Keratinocyte (primary cell): ENCODE results near the gene STK32B. TPM values are rescaled to one million over a fixed set of nuclear protein-coding genes. Genes with fewer than 3 reads are reported as not detected.

ENCODE experiments used
- DNase-seq: peaks from one replicate; pipeline ENCODE4 v3.0.0-alpha.2; 2011; ENCODE audit warnings: low read depth, missing footprints, low spot score
- FAIRE-seq: peaks from 2 replicates; lab custom pipeline; 2011; peaks lifted over from hg19 to GRCh38; lab: Jason Lieb, UNC
- H2AFZ ChIP-seq: 2 replicates; pipeline ENCODE4 v1.6.0; 2012; ENCODE audit warnings: low read length, control low read depth, inconsistent platforms; ENCODE audit not compliant: control insufficient read depth
- H3K27ac ChIP-seq: 2 replicates; pipeline ENCODE4 v1.5.1; 2011; ENCODE audit warnings: low read length; ENCODE audit not compliant: control insufficient read depth, insufficient read depth
- H3K27me3 ChIP-seq: 3 replicates; pipeline ENCODE4 v1.6.0; 2011; ENCODE audit warnings: low read length; ENCODE audit not compliant: control insufficient read depth, insufficient read depth; ENCODE audit errors: extremely low read depth
- H3K36me3 ChIP-seq, 2 experiments: 2 replicates in 1 of 2; 3 replicates in 1 of 2; pipeline ENCODE4 v1.5.1; 2011; ENCODE audit warnings: low read length in 2 of 2, mild to moderate bottlenecking in 1 of 2; ENCODE audit not compliant: control insufficient read depth in 2 of 2, insufficient read depth in 2 of 2; ENCODE audit errors: extremely low read depth in 1 of 2
- H3K4me1 ChIP-seq: 3 replicates; pipeline ENCODE4 v1.5.1; 2011; ENCODE audit warnings: low read length; ENCODE audit not compliant: control insufficient read depth, insufficient read depth; ENCODE audit errors: extremely low read depth
- H3K4me2 ChIP-seq: 3 replicates; pipeline ENCODE4 v1.6.0; 2011; ENCODE audit warnings: low read depth, low read length; ENCODE audit not compliant: control insufficient read depth, insufficient read depth; ENCODE audit errors: extremely low read depth
- H3K4me3 ChIP-seq, 3 experiments: fragments of 200-600 bp in 1 of 3; sonication (generic) in 1 of 3; 2 replicates in 2 of 3; 3 replicates in 1 of 3; pipeline ENCODE4 v1.5.1; 2011 to 2016; ENCODE audit warnings: low read length in 3 of 3, mild to moderate bottlenecking in 3 of 3, control low read depth in 2 of 3, inconsistent platforms in 1 of 3, low read depth in 1 of 3, mixed read lengths in 1 of 3, mixed run types in 1 of 3, moderate library complexity in 1 of 3; ENCODE audit not compliant: control insufficient read depth in 2 of 3, insufficient read depth in 2 of 3; ENCODE audit errors: extremely low read depth in 1 of 3
- H3K79me2 ChIP-seq: 2 replicates; pipeline ENCODE4 v1.6.0; 2012; ENCODE audit warnings: low read length; ENCODE audit not compliant: control insufficient read depth, insufficient read depth
- H3K9ac ChIP-seq: 3 replicates; pipeline ENCODE4 v1.6.0; 2011; ENCODE audit warnings: low read length; ENCODE audit not compliant: control insufficient read depth, insufficient read depth; ENCODE audit errors: extremely low read depth
- H3K9me1 ChIP-seq: 3 replicates; pipeline ENCODE4 v1.6.0; 2011; ENCODE audit warnings: low read length; ENCODE audit not compliant: control insufficient read depth, insufficient read depth; ENCODE audit errors: extremely low read depth
- H3K9me3 ChIP-seq: 2 replicates; pipeline ENCODE4 v1.5.1; 2012; ENCODE audit warnings: low read depth, low read length; ENCODE audit not compliant: control insufficient read depth
- H4K20me1 ChIP-seq: 3 replicates; pipeline ENCODE4 v1.6.0; 2011; ENCODE audit warnings: low read length; ENCODE audit not compliant: control insufficient read depth, insufficient read depth; ENCODE audit errors: extremely low read depth
- CTCF ChIP-seq, 3 experiments: IDR thresholded peaks in 1 of 3; conservative IDR thresholded peaks in 1 of 3; optimal IDR thresholded peaks in 1 of 3; 2 replicates in 2 of 3; 3 replicates in 1 of 3; pipeline versions ENCODE3 to v1.5.1; 2011; ENCODE audit warnings: low read length in 3 of 3, mild to moderate bottlenecking in 3 of 3, moderate library complexity in 2 of 3, control low read depth in 1 of 3, inconsistent platforms in 1 of 3; ENCODE audit not compliant: insufficient read depth in 2 of 3; ENCODE audit errors: extremely low read depth in 1 of 3
- EZH2 ChIP-seq: IDR thresholded peaks from one replicate; pipeline ENCODE4 v1.6.1; 2012; ENCODE audit warnings: inconsistent platforms, mild to moderate bottlenecking, low read length, moderate library complexity
- dilution Hi-C: fragments of 300-500 bp; cut with MboI; formaldehyde crosslinking; loops from one replicate; pipeline ENCODE4 v1.7.0; 2020; ENCODE audit warnings: low sequenced_read_pairs; ENCODE audit not compliant: extremely low pct_ligation_motif_present
- polyA plus RNA-seq, 5 experiments: library from polyadenylated mRNA; depleted of rRNA in 3 of 5; stranded (reverse) in 3 of 5; stranded (forward) in 1 of 5; unstranded in 1 of 5; fragments of >200 nt; gene quantifications; 1 replicate in 1 of 5; 2 replicates in 3 of 5; 3 replicates in 1 of 5; pipeline versions ENCODE4 v1.2.1 to v1.2.3, GENCODE V29; 2011 to 2012; ENCODE audit warnings: missing spikeins in 2 of 5, low read depth in 1 of 5, low replicate concordance in 1 of 5

STK32B gene
- polyA plus RNA-seq, 1 donor (not counting 4 experiments of a cell fraction or from before 2014, with no cell fraction given) = 3.4 TPM

- FAIRE-seq (no peak), DNase-seq (no peak)
- Histone ChIP-seq H3K4me3 (no peak overlapping the region), H3K9ac (no peak overlapping the region), H3K27ac (no peak overlapping the region), H3K9me1 (no peaks in the 10 kb centered on the region), H3K4me2 (no peak overlapping the region), H3K27me3 (no peaks in the 10 kb centered on the region), H2AFZ (no peak overlapping the region), H3K4me1 (no peaks in the 10 kb centered on the region), H4K20me1 (no peaks in the 10 kb centered on the region), H3K36me3 (no peaks in the 10 kb centered on the region), H3K9me3 (no peaks in the 10 kb centered on the region), H3K79me2 (no peaks in the 10 kb centered on the region)
- dilution Hi-C loops = no loop called here
- TF ChIP-seq CTCF (optimal IDR thresholded peaks at IDR 0.05 in 1 of 3, IDR thresholded peaks at IDR 0.05 in 1 of 3, conservative IDR thresholded peaks at IDR 0.05 in 1 of 3; ENCODE audit: extremely low read depth in 1 of 3, insufficient read depth in 2 of 3, low read length in 3 of 3) (no peak), EZH2 (no peak)
These were observed 75.6 kb downstream of the STK32B start for GRCh38 chr4:5126857-5127256.

- Histone ChIP-seq H3K27me3 (no peaks in the 10 kb centered on the region), H3K79me2 (no peaks in the 10 kb centered on the region), H3K36me3 (no peaks in the 10 kb centered on the region), H3K27ac (no peak overlapping the region), H4K20me1 (no peaks in the 10 kb centered on the region), H3K9me1 (no peaks in the 10 kb centered on the region), H2AFZ (no peak overlapping the region), H3K4me3 (no peak overlapping the region), H3K9ac (no peak overlapping the region), H3K4me1 (no peaks in the 10 kb centered on the region), H3K9me3 (no peaks in the 10 kb centered on the region), H3K4me2 (no peak overlapping the region)
- TF ChIP-seq CTCF (optimal IDR thresholded peaks at IDR 0.05 in 1 of 3, IDR thresholded peaks at IDR 0.05 in 1 of 3, conservative IDR thresholded peaks at IDR 0.05 in 1 of 3; ENCODE audit: extremely low read depth in 1 of 3, insufficient read depth in 2 of 3, low read length in 3 of 3) = no peak
- TF ChIP-seq EZH2 = no peak
- FAIRE-seq = no peak
- dilution Hi-C loops = no loop called here
- no peak for DNase-seq
These were observed 76.3 kb downstream of the STK32B start for GRCh38 chr4:5127556-5127955.
